GM18870 (cell line): ENCODE results near the gene MPDZ.
"Not testable (repeated sequence)": the region's sequence is repeated elsewhere in the genome, so short reads cannot be mapped to it uniquely, and the experiment has no call there.

Source experiments
- ATAC-seq: cut with Tn5 transposase; IDR thresholded peaks from one replicate; pipeline ENCODE4 v1.9.1; 2021; ENCODE audit warnings: moderate library complexity; ENCODE audit not compliant: unreplicated experiment

Gene MPDZ

GRCh38 chr9:13266167-13266566, 13.3 kb downstream of the MPDZ start:
- no peak for ATAC-seq

- ATAC-seq: no peak
Observed at GRCh38 chr9:13264788-13265187, 14.7 kb downstream of the MPDZ start.

GRCh38 chr9:13263511-13263910, 16.0 kb downstream of the MPDZ start:
- no peak for ATAC-seq

GRCh38 chr9:13252852-13253251, 26.6 kb downstream of the MPDZ start:
- ATAC-seq: no peak

- no peak for ATAC-seq
Observed at GRCh38 chr9:13244181-13244580, 35.3 kb downstream of the MPDZ start.

GRCh38 chr9:13241283-13241682, 38.2 kb downstream of the MPDZ start:
- ATAC-seq: no peak

GRCh38 chr9:13239660-13240059, 39.8 kb downstream of the MPDZ start:
- ATAC-seq: no peak

GRCh38 chr9:13239208-13239607, 40.3 kb downstream of the MPDZ start:
- no peak for ATAC-seq

- no peak for ATAC-seq
Observed at GRCh38 chr9:13234932-13235331, 44.6 kb downstream of the MPDZ start.

- no peak for ATAC-seq
Observed at GRCh38 chr9:13228431-13228830, 51.1 kb downstream of the MPDZ start.

GRCh38 chr9:13224366-13224765, 55.1 kb downstream of the MPDZ start:
- ATAC-seq: no peak

- ATAC-seq: not testable (repeated sequence)
Observed at GRCh38 chr9:13222733-13223132, 56.8 kb downstream of the MPDZ start.

- ATAC-seq: no peak
Observed at GRCh38 chr9:13221741-13222140, 57.8 kb downstream of the MPDZ start.

- ATAC-seq: no peak
Observed at GRCh38 chr9:13220837-13221236, 58.7 kb downstream of the MPDZ start.

GRCh38 chr9:13215791-13216554, 63.5 kb downstream of the MPDZ start:
- no peak for ATAC-seq

- no peak for ATAC-seq
Observed at GRCh38 chr9:13213998-13214397, 65.5 kb downstream of the MPDZ start.

GRCh38 chr9:13213337-13213736, 66.2 kb downstream of the MPDZ start:
- no peak for ATAC-seq

- no peak for ATAC-seq
Observed at GRCh38 chr9:13210306-13210705, 69.2 kb downstream of the MPDZ start.

GRCh38 chr9:13209498-13209897, 70.0 kb downstream of the MPDZ start:
- no peak for ATAC-seq

- no peak for ATAC-seq
Observed at GRCh38 chr9:13205824-13206223, 73.7 kb downstream of the MPDZ start.

- no peak for ATAC-seq
Observed at GRCh38 chr9:13190040-13190439, 89.5 kb downstream of the MPDZ start.

GRCh38 chr9:13189362-13189761, 90.1 kb downstream of the MPDZ start:
- ATAC-seq: no peak

- ATAC-seq: no peak
Observed at GRCh38 chr9:13186774-13187173, 92.7 kb downstream of the MPDZ start.
